Medulla oblongata (tissue), 1 donor: ENCODE data around the gene TNK2.
A peak's percentile ranks its signal among the peaks of the same experiment; 100 is the strongest.
"Not testable (repeated sequence)": the region's sequence is repeated elsewhere in the genome, so short reads cannot be mapped to it uniquely, and the experiment has no call there.

Source experiments
- DNase-seq: peaks from one replicate; pipeline ENCODE4 v3.0.0-alpha.2; 2015; ENCODE audit errors: extremely low spot score

TNK2 gene

GRCh38 chr3:195850857-195851543, 57.4 kb downstream of the TNK2 start:
- DNase-seq, result peak; percentile 97

- no peak for DNase-seq
Measured at GRCh38 chr3:195849322-195850074, 58.9 kb downstream of the TNK2 start.

- no peak for DNase-seq
Measured at GRCh38 chr3:195847055-195847950, 61.0 kb downstream of the TNK2 start.

- DNase-seq, result no peak
Measured at GRCh38 chr3:195845483-195845882, 62.9 kb downstream of the TNK2 start.

GRCh38 chr3:195844671-195845218, 63.6 kb downstream of the TNK2 start:
- DNase-seq, result no peak

GRCh38 chr3:195839260-195840010, 68.9 kb downstream of the TNK2 start:
- no peak for DNase-seq

GRCh38 chr3:195838714-195839113, 69.6 kb downstream of the TNK2 start:
- no peak for DNase-seq

GRCh38 chr3:195836476-195837135, 71.7 kb downstream of the TNK2 start:
- no peak for DNase-seq

- no peak for DNase-seq
Measured at GRCh38 chr3:195835791-195836190, 72.6 kb downstream of the TNK2 start.

GRCh38 chr3:195834675-195835583, 73.4 kb downstream of the TNK2 start:
- no peak for DNase-seq

- no peak for DNase-seq
Measured at GRCh38 chr3:195829897-195830254, 78.5 kb downstream of the TNK2 start.

- DNase-seq, result no peak
Measured at GRCh38 chr3:195828762-195829161, 79.6 kb downstream of the TNK2 start.

GRCh38 chr3:195825857-195826804, 82.2 kb downstream of the TNK2 start:
- no peak for DNase-seq

- no peak for DNase-seq
Measured at GRCh38 chr3:195825191-195825588, 83.2 kb downstream of the TNK2 start.

- not testable (repeated sequence) for DNase-seq
Measured at GRCh38 chr3:195824425-195825190, 83.7 kb downstream of the TNK2 start.

GRCh38 chr3:195823999-195824398, 84.4 kb downstream of the TNK2 start:
- DNase-seq, result no peak

- DNase-seq, result no peak
Measured at GRCh38 chr3:195823280-195823679, 85.1 kb downstream of the TNK2 start.
